Natural killer cell (primary cell): ENCODE data around the gene LPAR1. TPM values are rescaled to one million over a fixed set of nuclear protein-coding genes. Genes with fewer than 3 reads are reported as not detected.

Experiments
- ATAC-seq, 3 donors: fragments of 150-1000 bp in 2 of 3; fragments of 200-7000 bp in 1 of 3; cut with Tn5 transposase; 1 replicate in 1 of 3; 2 replicates in 2 of 3; pipeline ENCODE4 v1.10.0; 2021; ENCODE audit warnings: mild to moderate bottlenecking in 2 of 3, moderate library complexity in 2 of 3
- DNase-seq, 2 donors: peaks; one replicate each; pipeline versions ENCODE4 v3.0.0 to v3.0.0-alpha.2; 2013 to 2021; ENCODE audit warnings: mixed read lengths in 1 of 2
- H3K27ac ChIP-seq: one replicate; pipeline ENCODE4 v1.5.1; 2013; ENCODE audit warnings: mild to moderate bottlenecking, low read length
- H3K27me3 ChIP-seq: one replicate; pipeline ENCODE4 v1.6.1; 2013; ENCODE audit warnings: low read length; ENCODE audit not compliant: control insufficient read depth, insufficient read depth
- H3K36me3 ChIP-seq: one replicate; pipeline ENCODE4 v1.6.1; 2013; ENCODE audit warnings: low read length; ENCODE audit not compliant: control insufficient read depth, insufficient read depth
- H3K4me1 ChIP-seq: one replicate; pipeline ENCODE4 v1.6.1; 2013; ENCODE audit warnings: low read length; ENCODE audit not compliant: control insufficient read depth, insufficient read depth
- H3K4me3 ChIP-seq: one replicate; pipeline ENCODE4 v1.5.1; 2013; ENCODE audit warnings: low read length
- H3K9me3 ChIP-seq: one replicate; pipeline ENCODE4 v1.6.1; 2013; ENCODE audit warnings: low read length; ENCODE audit not compliant: control insufficient read depth, insufficient read depth
- H3K27ac Mint-ChIP-seq, 2 donors: one replicate each; pipeline ENCODE4 v1.8.0; 2022; ENCODE audit warnings: mild to moderate bottlenecking in 2 of 2, mixed read lengths in 2 of 2, moderate library complexity in 1 of 2
- H3K27me3 Mint-ChIP-seq, 2 donors: one replicate each; pipeline ENCODE4 v1.8.0; 2022; ENCODE audit warnings: low read depth in 2 of 2, mixed read lengths in 2 of 2
- H3K36me3 Mint-ChIP-seq: one replicate; pipeline ENCODE4 v1.8.0; 2022; ENCODE audit warnings: mixed read lengths
- H3K4me1 Mint-ChIP-seq, 2 donors: one replicate each; pipeline ENCODE4 v1.8.0; 2022; ENCODE audit warnings: mixed read lengths in 2 of 2
- H3K4me3 Mint-ChIP-seq: one replicate; pipeline ENCODE4 v1.8.0; 2022; ENCODE audit warnings: mild to moderate bottlenecking, moderate library complexity, mixed read lengths
- H3K9me3 Mint-ChIP-seq, 2 donors: one replicate each; pipeline ENCODE4 v1.8.0; 2022; ENCODE audit warnings: mixed read lengths in 2 of 2
- WGBS: methylation state at CpG from one replicate; pipeline ENCODE4 v1.1.7; 2013; ENCODE audit warnings: missing lambda C conversion rate; ENCODE audit not compliant: insufficient coverage; 5-methylcytosine and 5-hydroxymethylcytosine counted together
- intact Hi-C: fragments of 100-400 bp; cut with micrococcal nuclease; formaldehyde crosslinking; loops from one replicate; pipeline ENCODE4 v1.14.2; 2022
- total RNA-seq, 4 donors: library from RNA; stranded (reverse); fragments of 120-200 nt in 1 of 4; gene quantifications; one replicate each; pipeline versions ENCODE4 v1.2.3 to v1.2.4, GENCODE V29; 2013 to 2022
- TF ChIP-seq, protein P1 (sequence below): fragments of 200-600 bp; IDR thresholded peaks from one replicate; pipeline ENCODE4 v1.8.0; 2022; ENCODE audit warnings: antibody characterized with exemption

LPAR1 gene
- total RNA-seq, 3 donors from 2014 or later (not counting 1 experiment from before 2014, with no cell fraction given) = 0.48 to 0.50 TPM; not detected in 1

DNA sequence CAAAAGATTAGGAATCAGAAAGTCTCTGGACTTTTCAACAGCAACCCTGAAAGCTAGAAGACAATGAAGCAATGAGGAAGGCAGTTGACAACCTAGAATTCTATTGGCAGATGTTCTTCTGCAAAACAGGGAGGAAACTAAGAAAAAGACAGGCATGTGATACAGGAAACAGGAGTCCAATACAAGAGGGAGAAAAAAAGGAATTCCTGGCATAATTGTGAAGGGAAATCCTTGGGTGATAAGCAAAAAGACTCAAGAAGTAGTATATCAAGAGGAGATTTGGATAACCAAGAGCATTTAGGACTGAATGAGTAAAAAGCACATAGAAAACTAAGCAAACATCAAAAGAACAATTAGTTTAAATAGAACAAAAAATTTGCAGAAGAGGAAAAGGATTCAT is 58.6 kb downstream of the LPAR1 start:
- no peak overlapping the region for H3K4me3 Mint-ChIP-seq
- no peaks in the 10 kb centered on the region for H3K27me3 Mint-ChIP-seq
- H3K4me1 Mint-ChIP-seq = no peaks in the 10 kb centered on the region
- TF ChIP-seq, protein P1, sequence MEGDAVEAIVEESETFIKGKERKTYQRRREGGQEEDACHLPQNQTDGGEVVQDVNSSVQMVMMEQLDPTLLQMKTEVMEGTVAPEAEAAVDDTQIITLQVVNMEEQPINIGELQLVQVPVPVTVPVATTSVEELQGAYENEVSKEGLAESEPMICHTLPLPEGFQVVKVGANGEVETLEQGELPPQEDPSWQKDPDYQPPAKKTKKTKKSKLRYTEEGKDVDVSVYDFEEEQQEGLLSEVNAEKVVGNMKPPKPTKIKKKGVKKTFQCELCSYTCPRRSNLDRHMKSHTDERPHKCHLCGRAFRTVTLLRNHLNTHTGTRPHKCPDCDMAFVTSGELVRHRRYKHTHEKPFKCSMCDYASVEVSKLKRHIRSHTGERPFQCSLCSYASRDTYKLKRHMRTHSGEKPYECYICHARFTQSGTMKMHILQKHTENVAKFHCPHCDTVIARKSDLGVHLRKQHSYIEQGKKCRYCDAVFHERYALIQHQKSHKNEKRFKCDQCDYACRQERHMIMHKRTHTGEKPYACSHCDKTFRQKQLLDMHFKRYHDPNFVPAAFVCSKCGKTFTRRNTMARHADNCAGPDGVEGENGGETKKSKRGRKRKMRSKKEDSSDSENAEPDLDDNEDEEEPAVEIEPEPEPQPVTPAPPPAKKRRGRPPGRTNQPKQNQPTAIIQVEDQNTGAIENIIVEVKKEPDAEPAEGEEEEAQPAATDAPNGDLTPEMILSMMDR = no peak
- DNase-seq (no peak), ATAC-seq (no peak)
- H3K27me3 ChIP-seq = no peaks in the 10 kb centered on the region
- intact Hi-C loops = no loop called here
- no peaks in the 10 kb centered on the region for H3K4me1 ChIP-seq
- no peak overlapping the region for H3K4me3 ChIP-seq
- no peaks in the 10 kb centered on the region for H3K9me3 ChIP-seq
- H3K36me3 Mint-ChIP-seq = no peaks in the 10 kb centered on the region
- H3K36me3 ChIP-seq = no peaks in the 10 kb centered on the region
- H3K27ac Mint-ChIP-seq = no peak overlapping the region
- no peak overlapping the region for H3K27ac ChIP-seq
- H3K9me3 Mint-ChIP-seq = peaks cover 7 to 9% of the 10 kb centered on the region in 2 donors

DNA sequence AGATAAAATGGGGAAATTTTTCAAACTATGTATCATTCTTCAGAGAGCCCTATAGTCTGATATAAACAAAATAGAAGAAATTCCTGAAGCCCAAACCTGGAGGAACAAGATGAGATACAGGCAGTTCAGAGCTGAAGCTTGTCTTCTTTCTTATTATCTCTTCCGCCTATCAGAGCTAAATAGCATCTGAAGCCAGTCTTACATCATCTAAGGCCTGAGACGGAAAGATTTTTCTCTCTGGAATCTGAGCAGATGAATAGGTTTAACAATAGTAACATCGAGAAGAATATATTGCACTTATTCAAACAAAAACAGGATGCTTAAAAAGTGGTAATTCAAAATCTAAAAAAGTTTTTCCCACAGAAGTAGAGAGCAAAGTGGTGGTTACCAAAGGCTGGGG is 59.8 kb downstream of the LPAR1 start:
- no peaks in the 10 kb centered on the region for H3K4me1 Mint-ChIP-seq

DNA sequence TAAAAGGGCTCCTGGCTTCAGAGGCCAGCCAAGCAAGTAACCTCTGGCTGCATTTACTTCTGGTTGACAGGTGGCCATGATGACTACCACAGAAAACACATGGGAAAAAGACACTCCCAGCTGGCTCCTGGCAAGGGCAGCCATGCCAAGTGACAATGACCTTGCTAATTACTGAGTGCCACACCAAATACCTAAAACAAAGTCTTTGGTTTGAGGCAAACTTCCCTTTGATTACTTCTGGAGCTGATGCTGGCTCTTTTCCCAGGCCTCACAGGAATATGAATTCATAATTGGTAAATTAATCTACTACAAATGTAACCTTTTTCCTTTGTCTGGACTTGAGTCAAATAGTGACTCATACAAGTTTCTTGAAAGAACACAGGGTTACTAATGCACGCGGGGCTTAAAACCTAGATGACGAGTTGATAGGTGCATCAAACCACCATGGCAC is 61.0 kb downstream of the LPAR1 start:
- Mint-ChIP-seq H3K27me3 (no peaks in the 10 kb centered on the region), H3K27ac (no peak overlapping the region), H3K36me3 (no peaks in the 10 kb centered on the region), H3K9me3 (peaks cover 7 to 11% of the 10 kb centered on the region in 2 donors), H3K4me1 (no peaks in the 10 kb centered on the region), H3K4me3 (no peak overlapping the region)
- intact Hi-C loops = no loop called here
- DNase-seq = no peak
- H3K4me3 ChIP-seq = no peak overlapping the region
- 90% methylated on average over 3 of the region's 3 CpGs for WGBS
- H3K27me3 ChIP-seq = no peaks in the 10 kb centered on the region
- no peaks in the 10 kb centered on the region for H3K4me1 ChIP-seq
- ATAC-seq = no peak
- TF ChIP-seq, protein P1 = no peak
- H3K27ac ChIP-seq = no peak overlapping the region
- H3K9me3 ChIP-seq = no peaks in the 10 kb centered on the region
- H3K36me3 ChIP-seq = no peaks in the 10 kb centered on the region

More for the DNA sequence above, 59.8 kb downstream of the LPAR1 start:
- Histone ChIP-seq H3K4me3 (no peak overlapping the region), H3K27ac (no peak overlapping the region), H3K27me3 (no peaks in the 10 kb centered on the region), H3K9me3 (no peaks in the 10 kb centered on the region), H3K4me1 (no peaks in the 10 kb centered on the region), H3K36me3 (no peaks in the 10 kb centered on the region)
- no peak for DNase-seq
- Mint-ChIP-seq H3K27me3 (no peaks in the 10 kb centered on the region), H3K9me3 (peaks cover 7 to 11% of the 10 kb centered on the region in 2 donors), H3K4me3 (no peak overlapping the region), H3K27ac (no peak overlapping the region), H3K36me3 (no peaks in the 10 kb centered on the region)
- intact Hi-C loops = no loop called here
- no peak for ATAC-seq
- TF ChIP-seq, protein P1 = no peak
- WGBS = 90% methylated on average over 2 of the region's 3 CpGs

DNA sequence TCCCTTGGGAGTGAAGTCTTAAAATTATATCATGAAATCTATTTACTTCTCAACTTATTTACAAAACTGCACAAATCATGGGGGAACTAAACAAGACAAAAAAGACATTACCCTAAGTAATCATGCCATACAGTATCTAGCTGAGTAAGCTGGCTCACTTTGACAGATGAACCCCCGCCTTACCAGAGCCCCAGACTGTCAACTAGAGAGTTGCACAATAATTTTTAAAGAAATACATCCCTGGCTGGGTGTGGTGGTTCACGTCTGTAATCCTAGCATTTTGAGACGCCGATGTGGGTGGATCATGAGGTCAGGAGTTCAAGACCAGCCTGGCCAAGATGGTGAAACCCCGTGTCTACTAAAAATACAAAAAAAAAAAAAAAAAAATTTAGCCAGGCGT is 62.3 kb downstream of the LPAR1 start:
- H3K9me3 Mint-ChIP-seq = peaks cover 7 to 11% of the 10 kb centered on the region in 2 donors
- H3K27ac ChIP-seq = no peak overlapping the region
- H3K36me3 Mint-ChIP-seq = no peaks in the 10 kb centered on the region
- no peaks in the 10 kb centered on the region for H3K4me1 Mint-ChIP-seq
- no peaks in the 10 kb centered on the region for H3K27me3 Mint-ChIP-seq
- H3K9me3 ChIP-seq = no peaks in the 10 kb centered on the region
- WGBS = 79% methylated on average over 3 of the region's 6 CpGs
- H3K4me3 ChIP-seq = no peak overlapping the region
- no peak overlapping the region for H3K4me3 Mint-ChIP-seq
- H3K27me3 ChIP-seq = no peaks in the 10 kb centered on the region
- H3K27ac Mint-ChIP-seq = no peak overlapping the region
- TF ChIP-seq, protein P1 = no peak
- no peaks in the 10 kb centered on the region for H3K4me1 ChIP-seq
- DNase-seq = no peak
- intact Hi-C loops = no loop called here
- H3K36me3 ChIP-seq = no peaks in the 10 kb centered on the region
- no peak for ATAC-seq
